Measurements from ENCODE around the gene ANKRD44. TPM values are rescaled to one million over a fixed set of nuclear protein-coding genes. Genes with fewer than 3 reads are reported as not detected.

The ANKRD44 gene
- total and polyA plus RNA-seq, 2 of the 8 experiments (the other 6 are each of a cell fraction or from before 2014, with no cell fraction given): 1.2 to 1.3 TPM

- Histone ChIP-seq H4K5ac (ENCODE audit: insufficient read length, low read depth, low read length) (no peak overlapping the region), H3K9me3 (ENCODE audit: insufficient read depth in 2 of 2, low read depth in 1 of 2, low read length in 1 of 2) (no peaks in the 10 kb centered on the region), H3K79me1 (ENCODE audit: low read depth, low read length) (no peaks in the 10 kb centered on the region), H3K14ac (ENCODE audit: insufficient read length) (no peak overlapping the region), H2AFZ (ENCODE audit: low read length) (no peak overlapping the region), H2AK5ac (ENCODE audit: low read depth, low read length) (no peak overlapping the region), H3K4me2 (ENCODE audit: insufficient read depth in 1 of 2, low read depth in 2 of 2, low read length in 2 of 2) (no peak overlapping the region), H2BK20ac (ENCODE audit: low read length) (no peak overlapping the region), H4K91ac (replicated peaks; ENCODE audit: insufficient read length, low read length) (no peak overlapping the region), H3K4me3 (ENCODE audit: extremely low read depth in 1 of 4, insufficient read depth in 2 of 4, low read depth in 3 of 4, low read length in 4 of 4) (no peak overlapping the region), H3K27me3 (replicated peaks in 1 of 4; ENCODE audit: control insufficient read depth in 3 of 4, extremely low read depth in 1 of 4, insufficient read depth in 3 of 4, low read length in 3 of 4) (peaks cover 0 to 1% (median 0%) of the 10 kb centered on the region in 4 experiments; a peak in 1 of 7 replicates), H2BK12ac (ENCODE audit: low read depth, low read length) (no peak overlapping the region), H3K79me2 (ENCODE audit: control insufficient read depth in 1 of 2, insufficient read depth in 2 of 2, low read length in 2 of 2) (no peaks in the 10 kb centered on the region), H3K18ac (ENCODE audit: extremely low read depth, low read length) (no peak overlapping the region), H3K23ac (ENCODE audit: insufficient read length) (no peak overlapping the region), H3K56ac (replicated peaks; ENCODE audit: insufficient read length, low read depth, low read length) (no peak overlapping the region), H3K4me1 (replicated peaks in 1 of 4; ENCODE audit: control insufficient read depth in 3 of 4, insufficient read depth in 4 of 4, low read length in 3 of 4) (no peaks in the 10 kb centered on the region), H3K4ac (replicated peaks; ENCODE audit: insufficient read length, low read depth, low read length) (no peak overlapping the region), H4K20me1 (replicated peaks in 1 of 2; ENCODE audit: control insufficient read depth in 1 of 2, insufficient read depth in 2 of 2, low read length in 2 of 2) (no peaks in the 10 kb centered on the region), H2BK5ac (ENCODE audit: low read depth, low read length) (no peak overlapping the region), H2BK120ac (replicated peaks; ENCODE audit: low read depth, low read length) (no peak overlapping the region), H3K36me3 (ENCODE audit: control insufficient read depth in 2 of 4, insufficient read depth in 4 of 4, low read length in 3 of 4) (no peaks in the 10 kb centered on the region), H4K8ac (ENCODE audit: extremely low read depth, insufficient read depth, low read length) (no peak overlapping the region), H2BK15ac (ENCODE audit: low read length) (no peak overlapping the region), H3K23me2 (ENCODE audit: low read depth, low read length) (no peaks in the 10 kb centered on the region), H3K9ac (replicated peaks in 1 of 4; ENCODE audit: extremely low read depth in 1 of 4, low read depth in 3 of 4, low read length in 3 of 4) (no peak overlapping the region), H3K27ac (ENCODE audit: low read depth, low read length) (no peak overlapping the region)
- no peak for FAIRE-seq
- CTCF ChIA-PET (ENCODE audit: partially characterized antibody): interaction anchor here (10.8 kb wide), 1 partner anchor 19 kb away, joined by 63 read pairs; no protein-coding TSS in a partner anchor
- POLR2A ChIA-PET (ENCODE audit: partially characterized antibody): no interaction called here
- WGBS, 2 experiments (ENCODE audit: extremely low coverage in 1 of 2, insufficient coverage in 1 of 2, insufficient read length in 1 of 2, insufficient replicate concordance in 2 of 2, low coverage in 1 of 2, low lambda C conversion rate in 2 of 2, missing lambda C conversion rate in 1 of 2): 61% methylated on average over 3 of the region's 3 CpGs; no CpG with 5 or more reads in 1 of the 2 experiments
- DNase-seq (ENCODE audit: low read depth in 1 of 2, low spot score in 2 of 2): no peak
- TF ChIP-seq ASH2L (IDR thresholded peaks at IDR 0.05; ENCODE audit: low read length) (no peak), RBBP5 (IDR thresholded peaks at IDR 0.05; ENCODE audit: borderline replicate concordance, low read depth, low read length) (no peak), POLR2A (IDR thresholded peaks at IDR 0.05; ENCODE audit: control extremely low read depth in 1 of 2, low read depth in 2 of 2, low read length in 2 of 2) (no peak), CTCF (IDR thresholded peaks at IDR 0.05; ENCODE audit: control extremely low read depth in 1 of 3, insufficient read depth in 1 of 3, low read depth in 1 of 3, low read length in 3 of 3) (no peak), RAD21 (IDR thresholded peaks at IDR 0.05 in 1 of 2, conservative IDR thresholded peaks at IDR 0.05 in 1 of 2; ENCODE audit: low read depth in 2 of 2, low read length in 2 of 2) (no peak), KDM5A (IDR thresholded peaks at IDR 0.05; ENCODE audit: low read length) (no peak), TBP (IDR thresholded peaks at IDR 0.05; ENCODE audit: low read depth, low read length) (no peak), BRCA1 (IDR thresholded peaks at IDR 0.05; ENCODE audit: low read depth, low read length) (no peak), CHD2 (IDR thresholded peaks at IDR 0.05; ENCODE audit: low read length) (no peak), ATF2 (IDR thresholded peaks at IDR 0.05; ENCODE audit: low read length) (no peak), SP1 (IDR thresholded peaks at IDR 0.05; ENCODE audit: low read depth, low read length) (no peak)
These were observed 100.2 kb downstream of the ANKRD44 start for GRCh38 chr2:197210430-197210829.

Data from H1 (cell line).